CD14-positive monocyte (primary cell): ENCODE measurements around the gene MAP3K10. TPM values are rescaled to one million over a fixed set of nuclear protein-coding genes. Genes with fewer than 3 reads are reported as not detected.

Source experiments
- DNase-seq, 3 donors: peaks; one replicate each; pipeline ENCODE4 v3.0.0-alpha.2; 2011 to 2022
- H2AFZ ChIP-seq: 2 replicates; pipeline ENCODE4 v1.6.0; 2012; ENCODE audit warnings: mild to moderate bottlenecking, low read depth, low read length, inconsistent platforms; ENCODE audit not compliant: insufficient read depth, poor library complexity, severe bottlenecking
- H3K27ac ChIP-seq, 2 donors: 1 replicate in 1 of 2; 2 replicates in 1 of 2; pipeline ENCODE4 v1.5.1; 2012 to 2013; ENCODE audit warnings: low read length in 2 of 2, control low read depth in 1 of 2, inconsistent platforms in 1 of 2, low read depth in 1 of 2, mild to moderate bottlenecking in 1 of 2
- H3K27me3 ChIP-seq, 2 donors: one replicate each; pipeline versions ENCODE4 v1.6.0 to v1.6.1; 2011 to 2013; ENCODE audit warnings: low read length in 2 of 2; ENCODE audit not compliant: control insufficient read depth in 2 of 2, insufficient read depth in 2 of 2
- H3K36me3 ChIP-seq, 2 donors: replicated peaks in 1 of 2; 1 replicate in 1 of 2; 2 replicates in 1 of 2; pipeline versions ENCODE4 v1.5.1 to v1.6.1; 2012 to 2013; ENCODE audit warnings: low read length in 2 of 2, control low read depth in 1 of 2, inconsistent platforms in 1 of 2, mild to moderate bottlenecking in 1 of 2; ENCODE audit not compliant: insufficient read depth in 2 of 2, control insufficient read depth in 1 of 2
- H3K4me1 ChIP-seq, 2 donors: 1 replicate in 1 of 2; 2 replicates in 1 of 2; pipeline versions ENCODE4 v1.5.1 to v1.6.1; 2012 to 2013; ENCODE audit warnings: low read length in 2 of 2, control low read depth in 1 of 2, inconsistent platforms in 1 of 2, mild to moderate bottlenecking in 1 of 2, moderate library complexity in 1 of 2; ENCODE audit not compliant: insufficient read depth in 2 of 2, control insufficient read depth in 1 of 2
- H3K4me2 ChIP-seq: replicated peaks from 2 replicates; pipeline ENCODE3; 2012; ENCODE audit warnings: low read length, moderate library complexity, mild to moderate bottlenecking; ENCODE audit not compliant: poor library complexity, severe bottlenecking; ENCODE audit errors: extremely low read depth
- H3K4me3 ChIP-seq, 3 experiments: fragments of 200-600 bp in 1 of 3; sonication (generic) in 1 of 3; replicated peaks in 1 of 3; 1 replicate in 2 of 3; 2 replicates in 1 of 3; pipeline ENCODE4 v1.5.1; 2011 to 2013; ENCODE audit warnings: low read length in 3 of 3, mild to moderate bottlenecking in 3 of 3, control low read depth in 2 of 3, low read depth in 2 of 3, inconsistent platforms in 1 of 3, moderate library complexity in 1 of 3
- H3K79me2 ChIP-seq: 2 replicates; pipeline ENCODE4 v1.6.0; 2012; ENCODE audit warnings: mild to moderate bottlenecking, control low read depth, inconsistent platforms, low read length, moderate library complexity; ENCODE audit not compliant: insufficient read depth
- H3K9ac ChIP-seq: 2 replicates; pipeline ENCODE4 v1.6.0; 2017; ENCODE audit warnings: low read length, mild to moderate bottlenecking; ENCODE audit not compliant: insufficient read depth, poor library complexity, severe bottlenecking
- H3K9me3 ChIP-seq, 2 donors: replicated peaks in 1 of 2; 1 replicate in 1 of 2; 2 replicates in 1 of 2; pipeline versions ENCODE4 v1.5.1 to v1.6.1; 2012 to 2013; ENCODE audit warnings: low read length in 2 of 2, control low read depth in 1 of 2; ENCODE audit not compliant: control insufficient read depth in 1 of 2, insufficient read depth in 1 of 2
- H4K20me1 ChIP-seq: 2 replicates; pipeline ENCODE4 v1.6.0; 2012; ENCODE audit warnings: mild to moderate bottlenecking, low read length, control low read depth, moderate library complexity; ENCODE audit not compliant: insufficient read depth
- H3K27ac Mint-ChIP-seq, 7 donors: one replicate each; pipeline ENCODE4 v1.8.0; 2020; ENCODE audit warnings: mild to moderate bottlenecking in 7 of 7, mixed read lengths in 7 of 7, moderate library complexity in 6 of 7, inconsistent platforms in 2 of 7
- H3K27me3 Mint-ChIP-seq, 3 donors: one replicate each; pipeline ENCODE4 v1.8.0; 2021 to 2022; ENCODE audit warnings: low read depth in 3 of 3, mild to moderate bottlenecking in 3 of 3, mixed read lengths in 3 of 3, moderate library complexity in 3 of 3, inconsistent platforms in 1 of 3
- H3K36me3 Mint-ChIP-seq, 2 donors: one replicate each; pipeline ENCODE4 v1.8.0; 2020; ENCODE audit warnings: mixed read lengths in 2 of 2, inconsistent platforms in 1 of 2, mild to moderate bottlenecking in 1 of 2
- H3K4me1 Mint-ChIP-seq: one replicate; pipeline ENCODE4 v1.8.0; 2020; ENCODE audit warnings: mild to moderate bottlenecking, mixed read lengths
- H3K4me3 Mint-ChIP-seq, 2 donors: one replicate each; pipeline ENCODE4 v1.8.0; 2020; ENCODE audit warnings: mild to moderate bottlenecking in 2 of 2, mixed read lengths in 2 of 2, moderate library complexity in 1 of 2
- H3K9me3 Mint-ChIP-seq, 7 donors: one replicate each; pipeline ENCODE4 v1.8.0; 2020 to 2022; ENCODE audit warnings: mixed read lengths in 7 of 7, mild to moderate bottlenecking in 6 of 7, moderate library complexity in 6 of 7, inconsistent platforms in 2 of 7
- WGBS: methylation state at CpG from one replicate; pipeline ENCODE4 v1.1.5; 2013; ENCODE audit warnings: missing lambda C conversion rate; ENCODE audit not compliant: insufficient coverage; 5-methylcytosine and 5-hydroxymethylcytosine counted together
- intact Hi-C, 2 donors: fragments of 100-400 bp; cut with micrococcal nuclease; formaldehyde crosslinking; loops; one replicate each; pipeline versions ENCODE4 v1.15.0 to v1.15.1; 2023
- polyA plus RNA-seq, 3 donors: library from polyadenylated mRNA; depleted of rRNA in 1 of 3; unstranded in 2 of 3; stranded (reverse) in 1 of 3; fragments of 300-500 nt in 2 of 3; fragments of >200 nt in 1 of 3; fragmentation: Illumina TruSeq in 2 of 3; gene quantifications; 1 replicate in 2 of 3; 2 replicates in 1 of 3; pipeline ENCODE4 v1.2.3, GENCODE V29; 2012 to 2021
- TF ChIP-seq, protein P1 (sequence below): fragments of 200-600 bp; IDR thresholded peaks from one replicate; pipeline ENCODE4 v1.8.0; 2022; ENCODE audit warnings: antibody characterized with exemption, mild to moderate bottlenecking

The MAP3K10 gene
- polyA plus RNA-seq, 3 donors = 0.05 to 9.1 TPM; not detected in 1

DNA sequence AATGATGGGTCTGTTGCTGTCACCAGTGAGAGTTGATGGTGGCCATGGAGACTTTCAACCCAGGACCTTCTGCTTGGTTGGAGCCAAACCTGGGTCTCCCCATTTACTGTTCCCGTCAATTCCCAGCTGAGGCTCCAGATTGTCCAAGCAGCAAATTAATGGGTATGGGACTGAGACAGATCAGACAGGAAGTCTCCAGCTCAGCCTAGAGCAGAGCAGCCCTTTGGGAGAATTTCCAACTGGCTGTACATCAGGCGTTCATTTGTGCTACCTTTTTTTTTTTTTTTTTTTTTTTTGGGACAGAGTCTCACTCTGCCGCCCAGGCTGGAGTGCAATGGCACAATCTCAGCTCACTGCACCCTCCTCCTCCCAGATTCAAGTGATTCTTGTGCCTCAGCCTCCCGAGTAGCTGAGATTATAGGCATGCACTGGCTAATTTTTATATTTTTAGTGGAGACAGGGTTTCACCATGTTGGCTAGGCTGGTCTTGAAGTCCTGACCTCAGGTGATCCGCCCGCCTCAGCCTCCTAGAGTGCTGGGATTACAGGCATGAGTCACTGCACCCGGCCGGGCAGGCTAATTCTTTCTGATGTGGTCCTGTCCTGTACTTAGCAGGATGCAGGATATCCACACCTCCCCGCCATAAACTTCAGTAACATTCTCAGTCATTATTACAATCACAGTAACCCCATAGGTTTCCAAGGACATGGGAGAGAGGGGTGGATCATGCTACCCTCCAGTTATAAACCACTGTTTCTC lies 9.3 kb downstream of the MAP3K10 start:
- WGBS = 100% methylated on average over 2 of the region's 9 CpGs
- peaks cover 4 to 8% of the 10 kb centered on the region in 2 donors for H3K36me3 ChIP-seq
- Mint-ChIP-seq H3K4me1 (no peaks in the 10 kb centered on the region), H3K27me3 (no peaks in the 10 kb centered on the region), H3K27ac (no peak overlapping the region), H3K9me3 (no peaks in the 10 kb centered on the region), H3K36me3 (peaks cover 24 to 28% of the 10 kb centered on the region in 2 donors), H3K4me3 (no peak overlapping the region)
- H3K27ac ChIP-seq = no peak overlapping the region
- H3K9ac ChIP-seq = no peak overlapping the region
- TF ChIP-seq, protein P1, sequence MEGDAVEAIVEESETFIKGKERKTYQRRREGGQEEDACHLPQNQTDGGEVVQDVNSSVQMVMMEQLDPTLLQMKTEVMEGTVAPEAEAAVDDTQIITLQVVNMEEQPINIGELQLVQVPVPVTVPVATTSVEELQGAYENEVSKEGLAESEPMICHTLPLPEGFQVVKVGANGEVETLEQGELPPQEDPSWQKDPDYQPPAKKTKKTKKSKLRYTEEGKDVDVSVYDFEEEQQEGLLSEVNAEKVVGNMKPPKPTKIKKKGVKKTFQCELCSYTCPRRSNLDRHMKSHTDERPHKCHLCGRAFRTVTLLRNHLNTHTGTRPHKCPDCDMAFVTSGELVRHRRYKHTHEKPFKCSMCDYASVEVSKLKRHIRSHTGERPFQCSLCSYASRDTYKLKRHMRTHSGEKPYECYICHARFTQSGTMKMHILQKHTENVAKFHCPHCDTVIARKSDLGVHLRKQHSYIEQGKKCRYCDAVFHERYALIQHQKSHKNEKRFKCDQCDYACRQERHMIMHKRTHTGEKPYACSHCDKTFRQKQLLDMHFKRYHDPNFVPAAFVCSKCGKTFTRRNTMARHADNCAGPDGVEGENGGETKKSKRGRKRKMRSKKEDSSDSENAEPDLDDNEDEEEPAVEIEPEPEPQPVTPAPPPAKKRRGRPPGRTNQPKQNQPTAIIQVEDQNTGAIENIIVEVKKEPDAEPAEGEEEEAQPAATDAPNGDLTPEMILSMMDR = no peak
- H3K4me3 ChIP-seq = no peak overlapping the region
- no peaks in the 10 kb centered on the region for H3K79me2 ChIP-seq
- intact Hi-C loops = no loop called here
- no peak for DNase-seq
- H3K4me1 ChIP-seq = no peaks in the 10 kb centered on the region
- H3K27me3 ChIP-seq = no peaks in the 10 kb centered on the region
- H4K20me1 ChIP-seq = no peaks in the 10 kb centered on the region
- H2AFZ ChIP-seq = no peak overlapping the region
- H3K4me2 ChIP-seq = no peak overlapping the region
- no peaks in the 10 kb centered on the region for H3K9me3 ChIP-seq

DNA sequence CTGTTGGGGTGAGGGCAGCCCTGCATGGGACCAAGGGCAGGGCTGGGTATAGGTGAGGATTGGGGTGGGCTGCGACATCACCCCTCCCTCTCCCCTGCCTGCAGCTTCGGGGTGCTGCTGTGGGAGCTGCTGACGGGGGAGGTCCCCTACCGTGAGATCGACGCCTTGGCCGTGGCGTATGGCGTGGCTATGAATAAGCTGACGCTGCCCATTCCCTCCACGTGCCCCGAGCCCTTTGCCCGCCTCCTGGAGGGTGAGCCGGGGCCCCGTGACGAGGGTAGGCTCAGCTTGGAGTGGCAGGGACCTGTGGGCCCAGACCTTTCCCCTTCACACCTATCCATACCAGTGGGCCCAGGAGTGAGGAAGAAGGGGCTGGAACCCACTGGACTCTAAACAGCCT lies 13.2 kb downstream of the MAP3K10 start:
- no peaks in the 10 kb centered on the region for H3K27me3 Mint-ChIP-seq
- no peak overlapping the region for H3K4me3 Mint-ChIP-seq
- no peaks in the 10 kb centered on the region for H3K4me1 Mint-ChIP-seq
- DNase-seq = no peak
- H4K20me1 ChIP-seq = no peaks in the 10 kb centered on the region
- no peaks in the 10 kb centered on the region for H3K79me2 ChIP-seq
- H3K36me3 ChIP-seq = peaks cover 7 to 14% of the 10 kb centered on the region in 2 donors
- H3K36me3 Mint-ChIP-seq = peaks cover 32 to 37% of the 10 kb centered on the region in 2 donors
- H3K4me3 ChIP-seq = no peak overlapping the region
- H3K9me3 ChIP-seq = no peaks in the 10 kb centered on the region
- H3K4me2 ChIP-seq = no peak overlapping the region
- H3K4me1 ChIP-seq = no peaks in the 10 kb centered on the region
- 98% methylated on average over 6 of the region's 16 CpGs for WGBS
- no peaks in the 10 kb centered on the region for H3K27me3 ChIP-seq
- no peak overlapping the region for H3K9ac ChIP-seq
- no peak overlapping the region for H3K27ac Mint-ChIP-seq
- H3K9me3 Mint-ChIP-seq = no peaks in the 10 kb centered on the region
- H3K27ac ChIP-seq = no peak overlapping the region
- intact Hi-C loops = no loop called here
- no peak overlapping the region for H2AFZ ChIP-seq
- TF ChIP-seq, protein P1 = no peak
